ENCODE results near the gene WWP2.

Gene WWP2

DNA sequence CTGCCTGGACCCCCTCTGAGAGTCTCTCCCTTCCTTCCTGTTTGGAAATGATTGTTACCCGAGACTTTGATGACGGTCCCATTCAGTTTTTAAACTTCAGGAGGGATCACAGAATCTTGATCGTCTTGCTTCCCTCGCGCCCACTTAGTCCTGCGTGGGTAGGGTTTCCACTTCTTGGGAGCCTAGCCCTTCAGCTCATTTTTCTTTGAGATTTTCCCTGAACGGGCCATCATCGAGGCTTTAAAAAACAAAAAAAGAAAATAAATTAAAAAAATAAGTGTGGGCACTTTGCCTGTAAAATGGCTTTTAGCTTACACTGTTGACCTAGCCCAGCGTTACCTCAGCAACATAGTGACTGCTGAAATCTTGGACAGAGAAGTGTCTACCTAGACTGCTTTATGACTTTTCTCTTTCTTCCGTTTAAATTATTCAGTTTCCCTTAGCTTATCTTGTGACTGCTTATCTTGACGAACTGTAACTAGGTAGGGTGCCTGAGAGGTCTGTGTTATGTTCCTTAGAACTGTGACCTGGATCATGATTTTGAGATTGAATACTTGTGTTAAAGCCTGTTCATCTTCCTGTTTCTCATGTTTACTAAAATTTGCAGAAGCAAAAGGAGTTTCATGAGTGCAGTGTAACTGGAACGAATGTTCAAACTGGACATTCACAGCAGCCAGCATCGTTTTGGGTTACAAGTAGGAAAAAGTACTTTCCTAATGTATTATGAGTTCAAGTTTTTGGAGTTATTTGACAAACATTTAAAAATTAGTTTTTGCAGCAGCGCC is 874 bp downstream of the WWP2 start (continued):
- TF ChIP-seq PRDM6 (tag by site-specific recombination; IDR thresholded peaks at IDR 0.05) (peak; percentile 80), BCL11B (tag by site-specific recombination; IDR thresholded peaks at IDR 0.05; ENCODE audit: low read depth) (no peak), ZNF488 (tag by site-specific recombination; IDR thresholded peaks at IDR 0.05) (no peak), ZBTB8A (tag by site-specific recombination; IDR thresholded peaks at IDR 0.05) (0 out of 2 replicates have a peak, but pooled peaks have one; percentile 9), KLF17 (tag by site-specific recombination; IDR thresholded peaks at IDR 0.05) (no peak), ZBTB17 (tag by site-specific recombination; IDR thresholded peaks at IDR 0.05) (peak; percentile 89), ZNF121 (tag by site-specific recombination; IDR thresholded peaks at IDR 0.05) (no peak), ZNF549 (tag by site-specific recombination; IDR thresholded peaks at IDR 0.05) (no peak), PRDM1 (tag by site-specific recombination; IDR thresholded peaks at IDR 0.05) (peak; percentile 63; the same call in 1 of the 2 replicates), SETDB1 (IDR thresholded peaks at IDR 0.05; ENCODE audit: insufficient read length, low read length) (no peak), ZBTB21 (tag by site-specific recombination; IDR thresholded peaks at IDR 0.05) (0 out of 2 replicates have a peak, but pooled peaks have one; percentile 20), ZNF843 (tag by site-specific recombination; IDR thresholded peaks at IDR 0.05) (no peak), ZEB2 (tag by site-specific recombination; IDR thresholded peaks at IDR 0.05) (0 out of 2 replicates have a peak, but pooled peaks have one; percentile 7), ZBTB48 (tag by site-specific recombination; IDR thresholded peaks at IDR 0.05) (peak; percentile 11; the same call in 1 of the 2 replicates), ZBTB10 (tag by site-specific recombination; IDR thresholded peaks at IDR 0.05) (no peak)
- TF ChIP-seq, protein P1, sequence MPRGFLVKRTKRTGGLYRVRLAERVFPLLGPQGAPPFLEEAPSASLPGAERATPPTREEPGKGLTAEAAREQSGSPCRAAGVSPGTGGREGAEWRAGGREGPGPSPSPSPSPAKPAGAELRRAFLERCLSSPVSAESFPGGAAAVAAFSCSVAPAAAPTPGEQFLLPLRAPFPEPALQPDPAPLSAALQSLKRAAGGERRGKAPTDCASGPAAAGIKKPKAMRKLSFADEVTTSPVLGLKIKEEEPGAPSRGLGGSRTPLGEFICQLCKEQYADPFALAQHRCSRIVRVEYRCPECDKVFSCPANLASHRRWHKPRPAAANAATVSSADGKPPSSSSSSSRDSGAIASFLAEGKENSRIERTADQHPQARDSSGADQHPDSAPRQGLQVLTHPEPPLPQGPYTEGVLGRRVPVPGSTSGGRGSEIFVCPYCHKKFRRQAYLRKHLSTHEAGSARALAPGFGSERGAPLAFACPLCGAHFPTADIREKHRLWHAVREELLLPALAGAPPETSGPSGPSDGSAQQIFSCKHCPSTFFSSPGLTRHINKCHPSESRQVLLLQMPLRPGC (tag by site-specific recombination; IDR thresholded peaks at IDR 0.05), result no peak
- TF ChIP-seq, protein P2, sequence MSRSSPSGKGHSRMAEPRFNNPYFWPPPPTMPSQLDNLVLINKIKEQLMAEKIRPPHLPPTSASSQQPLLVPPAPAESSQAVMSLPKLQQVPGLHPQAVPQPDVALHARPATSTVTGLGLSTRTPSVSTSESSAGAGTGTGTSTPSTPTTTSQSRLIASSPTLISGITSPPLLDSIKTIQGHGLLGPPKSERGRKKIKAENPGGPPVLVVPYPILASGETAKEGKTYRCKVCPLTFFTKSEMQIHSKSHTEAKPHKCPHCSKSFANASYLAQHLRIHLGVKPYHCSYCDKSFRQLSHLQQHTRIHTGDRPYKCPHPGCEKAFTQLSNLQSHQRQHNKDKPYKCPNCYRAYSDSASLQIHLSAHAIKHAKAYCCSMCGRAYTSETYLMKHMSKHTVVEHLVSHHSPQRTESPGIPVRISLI (tag by site-specific recombination; IDR thresholded peaks at IDR 0.05), result no peak

Data from HEK293 (cell line).